Stimulated activated CD4-positive, alpha-beta T cell treated with anti-CD3 and anti-CD28 coated beads, Interleukin-12 subunit alpha, Interleukin-12 subunit beta, amount 100 ng/mL, for 48 hours (primary cell): ENCODE results near the gene DDX11.
"Not testable (repeated sequence)": the region's sequence is repeated elsewhere in the genome, so short reads cannot be mapped to it uniquely, and the experiment has no call there.

ENCODE experiments used
- DNase-seq, 3 donors: peaks; one replicate each; pipeline ENCODE4 v3.0.0-alpha.2; 2020; ENCODE audit warnings: low read depth in 2 of 3, low spot score in 1 of 3

Gene DDX11

GRCh38 chr12:31121022-31121728 lies 47.5 kb downstream of the DDX11 start:
- DNase-seq: not testable (repeated sequence)

- no peak for DNase-seq
Observed at GRCh38 chr12:31122481-31122880, 48.8 kb downstream of the DDX11 start.

GRCh38 chr12:31124158-31124557 lies 50.5 kb downstream of the DDX11 start:
- DNase-seq: not testable (repeated sequence)

GRCh38 chr12:31125171-31125570 lies 51.5 kb downstream of the DDX11 start:
- DNase-seq: not testable (repeated sequence)

GRCh38 chr12:31127209-31127848 lies 53.7 kb downstream of the DDX11 start:
- DNase-seq: not testable (repeated sequence)

GRCh38 chr12:31136581-31136980 lies 62.9 kb downstream of the DDX11 start:
- not testable (repeated sequence) for DNase-seq

GRCh38 chr12:31144768-31145167 lies 71.1 kb downstream of the DDX11 start:
- DNase-seq: not testable (repeated sequence)

GRCh38 chr12:31145296-31145695 lies 71.6 kb downstream of the DDX11 start:
- not testable (repeated sequence) for DNase-seq

GRCh38 chr12:31147415-31147814 lies 73.8 kb downstream of the DDX11 start:
- not testable (repeated sequence) for DNase-seq

GRCh38 chr12:31150766-31151165 lies 77.1 kb downstream of the DDX11 start:
- not testable (repeated sequence) for DNase-seq
